Ascending aorta (tissue), 2 donors: Measurements from ENCODE around the gene SLC1A3. TPM values are rescaled to one million over a fixed set of nuclear protein-coding genes. Genes with fewer than 3 reads are reported as not detected.

Experiments used
- DNase-seq, 2 donors: peaks; one replicate each; pipeline ENCODE4 v3.0.0-alpha.2; 2019; ENCODE audit warnings: low spot score in 2 of 2
- H3K27ac ChIP-seq, 2 donors: fragments of 200-600 bp; sonication (generic); one replicate each; pipeline ENCODE4 v1.5.1; 2016 to 2017; ENCODE audit warnings: mild to moderate bottlenecking in 1 of 2
- H3K27me3 ChIP-seq: fragments of 200-600 bp; sonication (generic); one replicate; pipeline ENCODE4 v1.5.1; 2017
- H3K36me3 ChIP-seq, 2 donors: fragments of 200-600 bp; sonication (generic); one replicate each; pipeline ENCODE4 v1.5.1; 2016
- H3K4me1 ChIP-seq, 2 donors: fragments of 200-600 bp; sonication (generic); one replicate each; pipeline ENCODE4 v1.5.1; 2016 to 2017; ENCODE audit warnings: mild to moderate bottlenecking in 1 of 2
- H3K4me3 ChIP-seq, 2 donors: fragments of 200-600 bp; sonication (generic); one replicate each; pipeline ENCODE4 v1.5.1; 2016 to 2017; ENCODE audit warnings: mild to moderate bottlenecking in 1 of 2
- H3K9me3 ChIP-seq, 2 donors: fragments of 200-600 bp; sonication (generic); one replicate each; pipeline ENCODE4 v1.5.1; 2016
- CTCF ChIP-seq, 3 experiments: fragments of 200-600 bp in 2 of 3; fragments of 450-650 bp in 1 of 3; sonication (generic) in 2 of 3; IDR thresholded peaks; one replicate each; pipeline ENCODE4 v1.5.1; 2016 to 2019; ENCODE audit warnings: antibody characterized with exemption in 3 of 3, mild to moderate bottlenecking in 1 of 3, moderate library complexity in 1 of 3
- intact Hi-C: fragments of 100-400 bp; cut with DNase I; formaldehyde crosslinking; loops from one replicate; pipeline ENCODE4 v1.15.1; 2023
- total RNA-seq: library from RNA; depleted of rRNA; stranded (reverse); fragments of >200 nt; gene quantifications from one replicate; pipeline ENCODE4 v1.1.0, GENCODE V29; 2016

The SLC1A3 gene
- total RNA-seq, 1 donor from 2014 or later = 3.0 TPM

GRCh38 chr5:36596247-36596646 is 10.2 kb upstream of the SLC1A3 start:
- H3K4me1 ChIP-seq = no peaks in the 10 kb centered on the region
- H3K36me3 ChIP-seq = no peaks in the 10 kb centered on the region
- no peak overlapping the region for H3K27ac ChIP-seq
- H3K4me3 ChIP-seq = no peak overlapping the region
- no peaks in the 10 kb centered on the region for H3K27me3 ChIP-seq
- DNase-seq = no peak
- no peaks in the 10 kb centered on the region for H3K9me3 ChIP-seq
- TF ChIP-seq CTCF (IDR thresholded peaks at IDR 0.05) = no peak
- intact Hi-C loops = no loop called here

- DNase-seq = no peak
- Histone ChIP-seq H3K4me1 (no peaks in the 10 kb centered on the region), H3K27me3 (no peaks in the 10 kb centered on the region), H3K36me3 (no peaks in the 10 kb centered on the region), H3K27ac (no peak overlapping the region), H3K9me3 (no peaks in the 10 kb centered on the region), H3K4me3 (no peak overlapping the region)
- intact Hi-C loops = no loop called here
- no peak for TF ChIP-seq CTCF (IDR thresholded peaks at IDR 0.05)
Observed at GRCh38 chr5:36596756-36597155, 9.7 kb upstream of the SLC1A3 start.

- H3K9me3 ChIP-seq = no peaks in the 10 kb centered on the region
- TF ChIP-seq CTCF (IDR thresholded peaks at IDR 0.05) = no peak
- no peak overlapping the region for H3K4me3 ChIP-seq
- intact Hi-C loops = no loop called here
- H3K4me1 ChIP-seq = no peaks in the 10 kb centered on the region
- DNase-seq = no peak
- no peak overlapping the region for H3K27ac ChIP-seq
- no peaks in the 10 kb centered on the region for H3K36me3 ChIP-seq
- no peaks in the 10 kb centered on the region for H3K27me3 ChIP-seq
Observed at GRCh38 chr5:36598045-36598444, 8.4 kb upstream of the SLC1A3 start.

GRCh38 chr5:36599986-36600779 is 6.2 kb upstream of the SLC1A3 start:
- Histone ChIP-seq H3K9me3 (no peaks in the 10 kb centered on the region), H3K27me3 (no peaks in the 10 kb centered on the region), H3K27ac (no peak overlapping the region), H3K4me3 (no peak overlapping the region), H3K36me3 (no peaks in the 10 kb centered on the region), H3K4me1 (no peaks in the 10 kb centered on the region)
- intact Hi-C loops = no loop called here
- TF ChIP-seq CTCF (IDR thresholded peaks at IDR 0.05) = no peak
- DNase-seq = no peak

GRCh38 chr5:36600917-36601527 is 5.4 kb upstream of the SLC1A3 start:
- Histone ChIP-seq H3K27me3 (no peaks in the 10 kb centered on the region), H3K4me1 (no peaks in the 10 kb centered on the region), H3K36me3 (no peaks in the 10 kb centered on the region), H3K27ac (no peak overlapping the region), H3K4me3 (no peak overlapping the region), H3K9me3 (no peaks in the 10 kb centered on the region)
- no peak for DNase-seq
- intact Hi-C loops = no loop called here
- TF ChIP-seq CTCF (IDR thresholded peaks at IDR 0.05) = no peak
